Measurements from ENCODE around the gene TM4SF5. TPM values are rescaled to one million over a fixed set of nuclear protein-coding genes. Genes with fewer than 3 reads are reported as not detected.

The TM4SF5 gene
- total RNA-seq, 1 donor from 2014 or later, result not detected

DNA sequence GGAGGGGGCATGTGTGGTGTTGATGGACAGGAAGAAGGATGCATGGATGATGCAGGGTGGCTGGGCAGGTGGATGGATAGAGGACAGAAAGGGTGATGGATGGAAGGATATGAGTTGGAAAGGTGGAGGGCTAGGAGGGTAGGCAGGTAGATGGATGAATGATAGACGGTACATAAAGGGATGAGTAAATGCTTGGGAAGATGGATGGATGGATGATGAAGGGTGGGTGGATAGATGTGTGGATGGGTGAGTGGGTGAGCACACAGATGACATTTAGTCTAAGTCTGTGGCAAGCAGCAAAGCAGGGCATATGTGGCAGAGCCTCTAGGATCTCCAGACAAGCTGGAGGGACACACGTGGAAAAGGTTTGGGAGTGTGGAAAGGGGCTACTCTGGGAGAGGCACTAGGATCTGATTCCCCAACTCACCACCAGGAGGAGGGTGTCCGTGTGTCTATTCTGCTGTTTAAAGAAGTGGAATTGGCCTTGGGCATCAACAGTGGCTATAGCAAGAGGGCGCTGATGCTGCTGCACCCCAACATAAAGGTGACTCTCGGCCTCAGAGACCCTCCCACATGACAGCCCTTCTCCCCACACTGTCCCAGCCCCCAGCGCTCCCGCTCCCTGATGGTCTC is 43.5 kb downstream of the TM4SF5 start:
- TF ChIP-seq, protein P1, sequence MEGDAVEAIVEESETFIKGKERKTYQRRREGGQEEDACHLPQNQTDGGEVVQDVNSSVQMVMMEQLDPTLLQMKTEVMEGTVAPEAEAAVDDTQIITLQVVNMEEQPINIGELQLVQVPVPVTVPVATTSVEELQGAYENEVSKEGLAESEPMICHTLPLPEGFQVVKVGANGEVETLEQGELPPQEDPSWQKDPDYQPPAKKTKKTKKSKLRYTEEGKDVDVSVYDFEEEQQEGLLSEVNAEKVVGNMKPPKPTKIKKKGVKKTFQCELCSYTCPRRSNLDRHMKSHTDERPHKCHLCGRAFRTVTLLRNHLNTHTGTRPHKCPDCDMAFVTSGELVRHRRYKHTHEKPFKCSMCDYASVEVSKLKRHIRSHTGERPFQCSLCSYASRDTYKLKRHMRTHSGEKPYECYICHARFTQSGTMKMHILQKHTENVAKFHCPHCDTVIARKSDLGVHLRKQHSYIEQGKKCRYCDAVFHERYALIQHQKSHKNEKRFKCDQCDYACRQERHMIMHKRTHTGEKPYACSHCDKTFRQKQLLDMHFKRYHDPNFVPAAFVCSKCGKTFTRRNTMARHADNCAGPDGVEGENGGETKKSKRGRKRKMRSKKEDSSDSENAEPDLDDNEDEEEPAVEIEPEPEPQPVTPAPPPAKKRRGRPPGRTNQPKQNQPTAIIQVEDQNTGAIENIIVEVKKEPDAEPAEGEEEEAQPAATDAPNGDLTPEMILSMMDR (IDR thresholded peaks at IDR 0.05), result no peak
- ATAC-seq (ENCODE audit: low read depth) (no peak), DNase-seq (no peak)
- Mint-ChIP-seq H3K27ac (no peak overlapping the region), H3K4me3 (no peak overlapping the region), H3K36me3 (ENCODE audit: low read depth) (peaks cover 32% of the 10 kb centered on the region), H3K4me1 (no peaks in the 10 kb centered on the region), H3K27me3 (no peaks in the 10 kb centered on the region), H3K9me3 (no peaks in the 10 kb centered on the region)
- POLR2A ChIA-PET, result no interaction called here
- CTCF ChIA-PET, result no interaction called here
- intact Hi-C loops (cut with micrococcal nuclease), result no loop called here

GRCh38 chr17:4816826-4817225 is 45.1 kb downstream of the TM4SF5 start:
- intact Hi-C loops (cut with micrococcal nuclease), result no loop called here
- H3K27me3 Mint-ChIP-seq, result no peaks in the 10 kb centered on the region
- ChIA-PET POLR2A (interaction anchor here (0.7 kb wide), 1 partner anchor 16 kb away, joined by 3 read pairs; no protein-coding TSS in a partner anchor), CTCF (no interaction called here)
- TF ChIP-seq, protein P1 (IDR thresholded peaks at IDR 0.05), result no peak
- no peaks in the 10 kb centered on the region for H3K9me3 Mint-ChIP-seq
- peaks cover 27% of the 10 kb centered on the region for H3K36me3 Mint-ChIP-seq (ENCODE audit: low read depth)
- H3K4me3 Mint-ChIP-seq, result no peak overlapping the region
- H3K4me1 Mint-ChIP-seq, result no peaks in the 10 kb centered on the region
- ATAC-seq (ENCODE audit: low read depth), result no peak
- H3K27ac Mint-ChIP-seq, result no peak overlapping the region
- no peak for DNase-seq

GRCh38 chr17:4818276-4818675 is 46.6 kb downstream of the TM4SF5 start:
- ChIA-PET POLR2A (no interaction called here), CTCF (no interaction called here)
- DNase-seq (no peak), ATAC-seq (ENCODE audit: low read depth) (no peak)
- no peak overlapping the region for H3K4me3 Mint-ChIP-seq
- intact Hi-C loops (cut with micrococcal nuclease), result no loop called here
- H3K27ac Mint-ChIP-seq, result no peak overlapping the region
- H3K9me3 Mint-ChIP-seq, result no peaks in the 10 kb centered on the region
- no peaks in the 10 kb centered on the region for H3K27me3 Mint-ChIP-seq
- no peaks in the 10 kb centered on the region for H3K4me1 Mint-ChIP-seq
- TF ChIP-seq, protein P1 (IDR thresholded peaks at IDR 0.05), result no peak
- H3K36me3 Mint-ChIP-seq (ENCODE audit: low read depth), result peaks cover 31% of the 10 kb centered on the region

DNA sequence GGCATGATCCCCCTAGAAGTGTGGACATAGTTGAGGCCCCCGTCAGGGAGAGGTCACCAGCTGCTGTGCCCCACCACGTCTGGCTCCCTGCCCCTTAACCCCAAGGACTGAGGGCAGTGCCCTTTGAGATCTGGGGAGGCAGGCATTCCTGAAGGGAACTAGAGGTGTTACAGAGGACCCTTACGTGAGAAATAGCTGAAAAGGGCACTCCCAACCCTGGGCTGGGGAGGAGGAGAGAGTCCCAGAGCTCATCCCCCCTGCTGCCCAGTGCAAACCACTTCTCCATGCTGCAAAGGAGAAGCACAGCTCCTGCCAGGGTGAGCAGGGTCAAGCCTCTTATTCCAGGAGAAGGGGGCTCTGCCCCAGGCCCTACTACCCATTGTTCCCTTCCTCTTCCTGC is 51.1 kb downstream of the TM4SF5 start:
- ChIA-PET POLR2A (no interaction called here), CTCF (no interaction called here)
- ATAC-seq (ENCODE audit: low read depth), result no peak
- TF ChIP-seq, protein P1 (IDR thresholded peaks at IDR 0.05), result no peak
- H3K27me3 Mint-ChIP-seq, result no peaks in the 10 kb centered on the region
- no peaks in the 10 kb centered on the region for H3K9me3 Mint-ChIP-seq
- H3K36me3 Mint-ChIP-seq (ENCODE audit: low read depth), result peaks cover 18% of the 10 kb centered on the region
- intact Hi-C loops (cut with micrococcal nuclease), result no loop called here
- DNase-seq, result no peak
- H3K4me1 Mint-ChIP-seq, result no peaks in the 10 kb centered on the region
- no peak overlapping the region for H3K4me3 Mint-ChIP-seq
- H3K27ac Mint-ChIP-seq, result no peak overlapping the region

DNA sequence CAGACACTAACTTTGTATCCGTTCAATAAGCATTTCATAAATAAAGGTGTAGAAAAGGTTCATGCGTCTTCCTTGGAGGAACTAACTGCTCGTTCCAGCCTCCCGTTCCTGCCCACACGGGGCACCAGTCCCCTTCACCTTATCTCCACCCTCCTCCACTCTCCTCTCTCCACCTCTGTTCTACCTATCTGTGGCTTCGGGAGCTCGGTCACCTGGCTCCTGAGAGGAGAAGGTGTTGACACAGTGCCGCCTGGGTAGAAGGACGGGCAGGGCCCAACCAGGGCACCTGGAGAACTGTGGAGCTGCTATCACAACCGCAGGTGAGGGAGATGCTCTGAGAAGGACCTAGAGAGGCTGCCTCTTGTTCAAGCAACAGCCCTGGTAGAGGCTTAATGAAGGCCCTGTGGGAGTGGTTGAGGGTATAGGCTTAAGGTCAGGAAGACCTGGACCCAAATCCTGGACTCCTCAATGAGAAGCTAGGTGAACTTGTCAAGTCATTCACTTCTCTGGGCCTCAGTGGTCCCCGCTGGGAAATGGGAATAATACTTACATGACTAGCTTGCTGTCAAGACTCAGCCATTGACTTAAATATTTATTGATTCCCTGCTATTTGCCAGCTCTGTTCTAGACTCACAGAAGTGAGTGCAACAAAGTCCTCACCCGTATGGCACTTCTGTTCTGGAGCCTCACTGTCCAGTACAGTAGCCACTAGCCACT is 51.8 kb downstream of the TM4SF5 start:
- H3K36me3 Mint-ChIP-seq (ENCODE audit: low read depth), result peaks cover 16% of the 10 kb centered on the region
- H3K27ac Mint-ChIP-seq, result no peak overlapping the region
- ATAC-seq (ENCODE audit: low read depth) (no peak), DNase-seq (no peak)
- CTCF ChIA-PET, result no interaction called here
- no peaks in the 10 kb centered on the region for H3K27me3 Mint-ChIP-seq
- POLR2A ChIA-PET, result no interaction called here
- intact Hi-C loops (cut with micrococcal nuclease), result no loop called here
- H3K4me3 Mint-ChIP-seq, result no peak overlapping the region
- TF ChIP-seq, protein P1 (IDR thresholded peaks at IDR 0.05), result no peak
- no peaks in the 10 kb centered on the region for H3K4me1 Mint-ChIP-seq
- H3K9me3 Mint-ChIP-seq, result no peaks in the 10 kb centered on the region
